Right atrium auricular region (tissue), 2 donors: ENCODE results near the gene RHD. TPM values are rescaled to one million over a fixed set of nuclear protein-coding genes. Genes with fewer than 3 reads are reported as not detected.
"Not testable (repeated sequence)": the region's sequence is repeated elsewhere in the genome, so short reads cannot be mapped to it uniquely, and the experiment has no call there.

Experiments
- DNase-seq: peaks from one replicate; pipeline ENCODE4 v3.0.0-alpha.2; 2019; ENCODE audit warnings: low spot score
- H3K27ac ChIP-seq, 2 donors: fragments of 200-600 bp; sonication (generic); 1 replicate in 1 of 2; 2 replicates in 1 of 2; pipeline ENCODE4 v1.5.1; 2016 to 2019
- H3K27me3 ChIP-seq, 2 donors: fragments of 200-600 bp; sonication (generic); one replicate each; pipeline versions ENCODE4 v1.5.1 to v1.6.0; 2017 to 2019
- H3K36me3 ChIP-seq: fragments of 200-600 bp; sonication (generic); one replicate; pipeline ENCODE4 v1.5.1; 2016
- H3K4me1 ChIP-seq, 2 donors: fragments of 200-600 bp; sonication (generic); one replicate each; pipeline versions ENCODE4 v1.5.1 to v1.6.0; 2017 to 2019
- H3K4me3 ChIP-seq, 2 donors: fragments of 200-600 bp; sonication (generic); 1 replicate in 1 of 2; 2 replicates in 1 of 2; pipeline ENCODE4 v1.5.1; 2017 to 2019; ENCODE audit warnings: mild to moderate bottlenecking in 1 of 2, moderate library complexity in 1 of 2
- H3K9me3 ChIP-seq, 2 donors: fragments of 200-600 bp; sonication (generic); one replicate each; pipeline ENCODE4 v1.5.1; 2019
- total RNA-seq, 2 donors: library from RNA; depleted of rRNA; stranded (reverse); fragments of >200 nt; gene quantifications; one replicate each; pipeline ENCODE4 v1.1.0, GENCODE V29; 2016
- TF ChIP-seq, protein P1 (sequence below), 2 donors: fragments of 200-600 bp; sonication (generic); IDR thresholded peaks; one replicate each; pipeline ENCODE4 v1.5.1; 2019; ENCODE audit warnings: antibody characterized with exemption in 2 of 2

The RHD gene
- total RNA-seq, 2 donors from 2014 or later, result 0.59 TPM; not detected in 1

GRCh38 chr1:25256578-25256965, 15.7 kb upstream of the RHD start:
- no peak overlapping the region for H3K4me3 ChIP-seq
- H3K4me1 ChIP-seq, result no peaks in the 10 kb centered on the region
- no peaks in the 10 kb centered on the region for H3K36me3 ChIP-seq
- no peak for DNase-seq
- TF ChIP-seq, protein P1, sequence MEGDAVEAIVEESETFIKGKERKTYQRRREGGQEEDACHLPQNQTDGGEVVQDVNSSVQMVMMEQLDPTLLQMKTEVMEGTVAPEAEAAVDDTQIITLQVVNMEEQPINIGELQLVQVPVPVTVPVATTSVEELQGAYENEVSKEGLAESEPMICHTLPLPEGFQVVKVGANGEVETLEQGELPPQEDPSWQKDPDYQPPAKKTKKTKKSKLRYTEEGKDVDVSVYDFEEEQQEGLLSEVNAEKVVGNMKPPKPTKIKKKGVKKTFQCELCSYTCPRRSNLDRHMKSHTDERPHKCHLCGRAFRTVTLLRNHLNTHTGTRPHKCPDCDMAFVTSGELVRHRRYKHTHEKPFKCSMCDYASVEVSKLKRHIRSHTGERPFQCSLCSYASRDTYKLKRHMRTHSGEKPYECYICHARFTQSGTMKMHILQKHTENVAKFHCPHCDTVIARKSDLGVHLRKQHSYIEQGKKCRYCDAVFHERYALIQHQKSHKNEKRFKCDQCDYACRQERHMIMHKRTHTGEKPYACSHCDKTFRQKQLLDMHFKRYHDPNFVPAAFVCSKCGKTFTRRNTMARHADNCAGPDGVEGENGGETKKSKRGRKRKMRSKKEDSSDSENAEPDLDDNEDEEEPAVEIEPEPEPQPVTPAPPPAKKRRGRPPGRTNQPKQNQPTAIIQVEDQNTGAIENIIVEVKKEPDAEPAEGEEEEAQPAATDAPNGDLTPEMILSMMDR (IDR thresholded peaks at IDR 0.05), result no peak
- no peaks in the 10 kb centered on the region for H3K9me3 ChIP-seq
- H3K27ac ChIP-seq, result no peak overlapping the region
- no peaks in the 10 kb centered on the region for H3K27me3 ChIP-seq

DNA sequence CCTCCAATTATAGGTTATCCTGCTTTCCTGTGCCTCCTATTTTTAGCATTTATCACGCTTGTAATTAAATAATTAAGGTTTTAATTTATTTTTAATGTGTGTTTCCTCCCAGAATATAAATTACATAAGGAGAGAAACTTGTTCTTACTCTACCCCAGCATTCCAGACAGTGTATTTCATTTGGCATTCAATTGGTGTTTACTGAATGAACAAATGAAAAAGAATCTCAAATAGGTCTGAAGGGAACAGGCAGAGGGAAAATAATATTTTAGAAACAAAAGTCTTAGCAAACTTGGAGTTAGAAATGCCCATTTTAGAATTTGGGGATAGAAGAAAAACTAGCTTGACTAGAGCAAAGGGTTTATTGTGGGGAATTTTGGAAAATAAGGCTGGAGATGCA, 15.1 kb upstream of the RHD start:
- no peak overlapping the region for H3K4me3 ChIP-seq
- TF ChIP-seq, protein P1 (IDR thresholded peaks at IDR 0.05), result no peak
- no peak for DNase-seq

DNA sequence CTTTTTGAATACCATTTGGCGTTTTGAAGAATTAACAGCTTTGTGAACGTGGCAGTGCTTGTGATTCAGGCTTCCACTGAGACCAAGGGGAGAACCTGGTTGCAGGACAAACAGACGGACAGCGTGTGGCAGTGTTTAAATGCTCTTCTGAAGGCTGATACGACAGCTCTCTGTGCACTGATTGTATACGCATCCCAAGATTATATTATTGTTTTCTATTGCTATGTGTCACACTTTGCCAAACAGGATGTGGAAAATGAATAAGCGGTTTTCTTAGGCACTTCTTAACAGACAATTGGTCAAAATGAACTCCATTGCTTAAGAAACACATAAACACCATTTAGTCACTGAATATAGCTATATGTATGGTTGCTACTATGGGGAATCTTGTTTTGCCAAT, 12.5 kb upstream of the RHD start:
- not testable (repeated sequence) for H3K27ac ChIP-seq, DNase-seq, H3K27me3 ChIP-seq, H3K36me3 ChIP-seq, H3K4me3 ChIP-seq, H3K4me1 ChIP-seq, H3K9me3 ChIP-seq

More for the DNA sequence above, 15.1 kb upstream of the RHD start:
- Histone ChIP-seq H3K36me3 (peaks cover under 1% of the 10 kb centered on the region), H3K4me1 (no peaks in the 10 kb centered on the region), H3K9me3 (no peaks in the 10 kb centered on the region), H3K27me3 (no peaks in the 10 kb centered on the region), H3K27ac (no peak overlapping the region)

DNA sequence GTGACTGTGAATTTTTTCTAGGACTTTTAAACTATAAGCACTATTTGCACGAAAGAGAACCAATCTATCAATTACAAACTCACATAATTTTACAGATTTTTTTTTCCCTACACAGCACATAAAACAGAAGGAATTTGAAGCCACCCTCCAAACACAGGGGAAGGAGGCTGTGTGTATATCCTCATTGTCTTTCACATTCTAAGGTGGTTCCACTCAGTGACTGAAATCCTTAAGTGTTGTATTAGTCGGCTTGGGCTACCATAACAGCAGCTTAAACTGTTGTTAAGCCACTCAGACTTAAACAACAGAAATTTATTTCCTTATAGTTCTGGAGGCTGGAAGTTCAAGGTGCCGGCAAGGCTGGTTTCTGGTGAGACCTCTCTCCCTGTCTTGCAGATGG, 12.0 kb upstream of the RHD start:
- not testable (repeated sequence) for H3K36me3 ChIP-seq, H3K27me3 ChIP-seq, H3K4me1 ChIP-seq, H3K4me3 ChIP-seq, H3K27ac ChIP-seq, DNase-seq, H3K9me3 ChIP-seq

DNA sequence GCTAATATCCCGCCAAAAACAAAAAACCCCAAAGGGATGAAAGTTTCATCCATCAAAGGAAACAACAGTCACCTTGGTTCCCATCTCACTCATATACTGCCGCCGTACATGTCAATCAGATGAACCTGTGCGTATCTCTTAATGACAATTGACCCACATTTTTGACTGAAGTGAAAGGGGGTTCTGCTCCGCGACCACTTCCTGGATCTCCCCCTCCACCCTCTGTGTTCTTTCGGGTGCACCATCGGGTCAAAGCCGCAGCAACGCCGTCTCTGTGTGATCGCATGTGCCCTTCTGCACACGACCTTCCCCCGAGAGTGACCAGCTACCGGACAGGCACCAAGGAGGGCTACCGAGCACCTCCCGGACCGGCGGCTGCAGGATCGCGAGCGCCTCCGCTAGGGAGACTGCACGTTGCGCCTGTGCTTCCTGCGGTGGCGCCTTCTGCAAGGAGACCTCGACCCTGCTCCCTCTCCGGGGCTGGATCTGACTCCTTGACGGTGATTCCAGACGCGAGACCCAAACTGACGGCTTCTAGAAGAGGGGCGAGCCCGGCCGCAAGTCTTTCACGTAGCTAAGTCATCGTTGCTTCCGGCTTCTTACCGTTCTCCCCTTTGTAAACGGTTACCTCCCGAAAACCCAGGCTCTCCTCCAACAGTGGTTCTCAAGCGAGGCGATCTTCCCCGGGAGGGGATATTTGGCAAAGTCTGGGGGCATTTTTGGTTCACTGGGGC, 5.6 kb upstream of the RHD start:
- not testable (repeated sequence) for H3K9me3 ChIP-seq, DNase-seq, H3K36me3 ChIP-seq, H3K27me3 ChIP-seq, H3K4me1 ChIP-seq
- TF ChIP-seq, protein P1 (IDR thresholded peaks at IDR 0.05), result peak in 1 of 2 donors; percentile 32
- H3K4me3 ChIP-seq, result peak overlapping the region; percentile 50 to 66
- H3K27ac ChIP-seq, result peak overlapping the region in 1 of 2 donors; percentile 86

GRCh38 chr1:25267288-25268142, 4.8 kb upstream of the RHD start:
- H3K27ac ChIP-seq, result peak overlapping the region; percentile 62 to 86
- peak overlapping the region; percentile 50 to 66 for H3K4me3 ChIP-seq
- DNase-seq, result peak; percentile 75

DNA sequence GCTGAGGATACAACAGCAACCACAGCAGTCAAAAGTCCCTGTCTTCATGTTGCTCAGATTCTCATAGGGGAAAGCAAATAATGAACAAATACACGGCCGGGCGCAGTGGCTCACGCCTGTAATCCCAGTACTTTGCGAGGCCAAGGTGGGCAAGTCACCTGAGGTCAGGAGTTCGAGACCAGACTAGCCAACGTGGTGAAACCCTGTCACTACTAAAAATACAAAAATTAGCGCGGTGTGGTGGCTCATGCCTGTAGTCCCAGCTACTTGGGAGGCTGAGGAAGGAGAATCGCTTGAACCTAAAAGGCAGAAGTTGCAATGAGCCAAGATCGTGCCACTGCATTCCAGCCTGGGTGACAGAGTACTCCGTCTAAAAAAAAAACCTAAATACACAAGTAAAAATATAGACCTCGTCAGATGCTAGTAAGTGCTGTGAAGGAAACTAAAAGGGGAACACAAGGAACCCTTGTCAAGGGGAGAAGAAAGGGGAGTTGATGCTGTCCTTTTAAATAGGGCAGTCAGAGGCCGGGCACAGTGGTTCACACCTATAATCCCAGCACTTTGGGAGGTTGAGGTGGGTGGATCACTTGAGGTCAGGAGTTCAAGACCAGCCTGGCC, 4.1 kb upstream of the RHD start:
- H3K36me3 ChIP-seq, H3K4me1 ChIP-seq, DNase-seq, H3K27me3 ChIP-seq, H3K9me3 ChIP-seq: not testable (repeated sequence)
- H3K27ac ChIP-seq, result peak overlapping the region; percentile 62 to 86
- peak overlapping the region; percentile 50 to 66 for H3K4me3 ChIP-seq

More at GRCh38 chr1:25267288-25268142, 4.8 kb upstream of the RHD start:
- H3K27me3 ChIP-seq, H3K4me1 ChIP-seq, H3K9me3 ChIP-seq, H3K36me3 ChIP-seq: not testable (repeated sequence)

DNA sequence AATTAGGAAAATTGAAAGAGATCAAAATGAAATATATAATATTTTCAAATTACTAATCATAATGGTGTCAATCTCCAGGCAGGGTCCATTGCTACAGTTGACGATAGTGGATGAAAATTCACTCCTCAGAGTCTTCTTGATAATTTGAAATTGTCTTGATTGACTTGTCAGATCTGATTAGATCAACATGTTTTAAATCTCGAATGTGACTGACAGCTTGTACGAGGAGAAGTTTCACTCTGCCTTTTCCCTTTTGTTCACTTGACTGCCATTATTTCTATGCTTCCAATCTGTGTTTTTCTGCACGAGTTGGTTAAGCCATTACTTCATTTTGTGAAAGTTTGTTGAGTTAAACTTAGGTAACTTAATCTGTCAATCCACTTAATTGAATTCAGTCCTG, 3.3 kb downstream of the RHD start:
- H3K4me1 ChIP-seq, DNase-seq, H3K27ac ChIP-seq, H3K27me3 ChIP-seq, H3K9me3 ChIP-seq, H3K36me3 ChIP-seq, H3K4me3 ChIP-seq: not testable (repeated sequence)

DNA sequence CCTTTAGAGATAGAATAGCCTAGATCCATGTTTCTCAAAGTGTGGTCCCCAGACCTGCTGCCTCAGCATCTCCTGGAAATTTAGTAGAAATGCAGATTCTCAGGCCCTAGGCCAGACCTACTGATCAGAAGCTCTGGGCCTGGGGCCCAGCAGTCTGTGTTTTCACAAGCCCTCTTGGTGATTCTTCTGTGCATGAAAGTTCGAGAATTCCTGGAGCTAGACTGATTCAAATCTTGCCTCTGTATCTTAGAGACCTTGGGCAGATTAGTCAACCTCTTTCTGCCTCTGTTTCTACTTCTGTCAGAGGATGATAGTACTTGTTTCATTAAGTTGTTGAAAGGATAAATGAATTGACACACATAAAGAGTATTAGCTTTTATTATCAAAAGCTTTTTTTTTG, 5.0 kb downstream of the RHD start:
- H3K27ac ChIP-seq, H3K4me3 ChIP-seq, H3K27me3 ChIP-seq, DNase-seq, H3K4me1 ChIP-seq, H3K9me3 ChIP-seq, H3K36me3 ChIP-seq: not testable (repeated sequence)

GRCh38 chr1:25278358-25278757, 6.0 kb downstream of the RHD start:
- H3K27ac ChIP-seq, H3K4me1 ChIP-seq, DNase-seq, H3K27me3 ChIP-seq, H3K4me3 ChIP-seq, H3K9me3 ChIP-seq, H3K36me3 ChIP-seq: not testable (repeated sequence)

DNA sequence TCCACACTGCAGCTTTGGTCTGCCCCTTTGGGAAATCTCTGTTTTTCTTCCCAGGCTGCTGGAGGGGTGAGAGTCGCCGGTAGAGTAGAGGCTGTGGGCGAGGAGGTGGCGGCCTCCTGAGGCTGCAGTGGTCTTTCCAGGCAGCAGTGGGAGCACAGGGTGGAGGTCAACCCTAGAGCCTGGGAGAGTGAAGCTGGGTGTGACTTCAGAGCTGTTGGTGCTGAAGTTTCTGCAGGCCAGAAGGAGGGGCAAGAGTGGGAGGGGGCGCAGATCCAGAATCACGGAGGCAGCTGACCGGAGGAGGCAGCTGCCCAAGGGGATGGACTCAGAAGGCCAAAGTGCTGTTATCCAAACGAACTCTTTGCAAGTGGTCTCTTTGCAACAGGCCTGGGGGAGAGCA, 6.5 kb downstream of the RHD start:
- not testable (repeated sequence) for H3K4me3 ChIP-seq, DNase-seq, H3K9me3 ChIP-seq, H3K27ac ChIP-seq, H3K36me3 ChIP-seq, H3K27me3 ChIP-seq, H3K4me1 ChIP-seq
